ENCODE data around the gene HSPA2. TPM values are rescaled to one million over a fixed set of nuclear protein-coding genes. Genes with fewer than 3 reads are reported as not detected.
A peak's percentile ranks its signal among the peaks of the same experiment; 100 is the strongest.
"Not testable (repeated sequence)": the region's sequence is repeated elsewhere in the genome, so short reads cannot be mapped to it uniquely, and the experiment has no call there.

HSPA2 gene
- total RNA-seq, 1 donor from 2014 or later, result 3.3 TPM

GRCh38 chr14:64513271-64513670, 27.3 kb upstream of the HSPA2 start:
- DNase-seq (ENCODE audit: low read depth in 2 of 2), result no peak

GRCh38 chr14:64515053-64515452, 25.5 kb upstream of the HSPA2 start:
- no peak for DNase-seq (ENCODE audit: low read depth in 2 of 2)

GRCh38 chr14:64516969-64517368, 23.6 kb upstream of the HSPA2 start:
- no peak for DNase-seq (ENCODE audit: low read depth in 2 of 2)

- DNase-seq (ENCODE audit: low read depth in 2 of 2), result not testable (repeated sequence)
Measured at GRCh38 chr14:64517667-64518066, 22.9 kb upstream of the HSPA2 start.

- no peak for DNase-seq (ENCODE audit: low read depth in 2 of 2)
Measured at GRCh38 chr14:64518229-64518628, 22.3 kb upstream of the HSPA2 start.

GRCh38 chr14:64520699-64521098, 19.8 kb upstream of the HSPA2 start:
- DNase-seq (ENCODE audit: low read depth in 2 of 2), result no peak

- no peak for DNase-seq (ENCODE audit: low read depth in 2 of 2)
Measured at GRCh38 chr14:64522591-64523355, 17.8 kb upstream of the HSPA2 start.

GRCh38 chr14:64525354-64525753, 15.2 kb upstream of the HSPA2 start:
- DNase-seq (ENCODE audit: low read depth in 2 of 2), result no peak

- DNase-seq (ENCODE audit: low read depth in 2 of 2), result no peak
Measured at GRCh38 chr14:64531567-64531966, 9.0 kb upstream of the HSPA2 start.

- no peak for DNase-seq (ENCODE audit: low read depth in 2 of 2)
Measured at GRCh38 chr14:64536488-64537245, 3.9 kb upstream of the HSPA2 start.

- DNase-seq (ENCODE audit: low read depth in 2 of 2), result peak in 1 of 2 donors; percentile 8
Measured at GRCh38 chr14:64541261-64541971, 875 bp downstream of the HSPA2 start.

- no peak for DNase-seq (ENCODE audit: low read depth in 2 of 2)
Measured at GRCh38 chr14:64541972-64542835, 1.7 kb downstream of the HSPA2 start.

GRCh38 chr14:64542836-64543201, 2.3 kb downstream of the HSPA2 start:
- DNase-seq (ENCODE audit: low read depth in 2 of 2), result no peak

- no peak for DNase-seq (ENCODE audit: low read depth in 2 of 2)
Measured at GRCh38 chr14:64544607-64545312, 4.2 kb downstream of the HSPA2 start.

GRCh38 chr14:64549016-64549415, 8.5 kb downstream of the HSPA2 start:
- no peak for DNase-seq (ENCODE audit: low read depth in 2 of 2)

- DNase-seq (ENCODE audit: low read depth in 2 of 2), result no peak
Measured at GRCh38 chr14:64549791-64550620, 9.5 kb downstream of the HSPA2 start, which contains the start of gene PPP1R36. TSS of gene PPP1R36 (plus strand) at chr14:64549961. CDS start at chr14:64549998, 37 bp downstream.

GRCh38 chr14:64550621-64551333, 10.2 kb downstream of the HSPA2 start:
- DNase-seq (ENCODE audit: low read depth in 2 of 2), result no peak

- no peak for DNase-seq (ENCODE audit: low read depth in 2 of 2)
Measured at GRCh38 chr14:64554556-64554955, 14.0 kb downstream of the HSPA2 start.

GRCh38 chr14:64556526-64556925, 16.0 kb downstream of the HSPA2 start:
- no peak for DNase-seq (ENCODE audit: low read depth in 2 of 2)
